Hematopoietic multipotent progenitor cell treated with erythropoietin and hydrocortisone succinate and interleukin-3 and kit ligand, for 6 days (in vitro differentiated cells): ENCODE results near the gene TMEM182.

Source experiments
- DNase-seq: peaks from one replicate; pipeline ENCODE4 v3.0.0-alpha.2; 2015

The TMEM182 gene, protein sequence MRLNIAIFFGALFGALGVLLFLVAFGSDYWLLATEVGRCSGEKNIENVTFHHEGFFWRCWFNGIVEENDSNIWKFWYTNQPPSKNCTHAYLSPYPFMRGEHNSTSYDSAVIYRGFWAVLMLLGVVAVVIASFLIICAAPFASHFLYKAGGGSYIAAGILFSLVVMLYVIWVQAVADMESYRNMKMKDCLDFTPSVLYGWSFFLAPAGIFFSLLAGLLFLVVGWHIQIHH

DNA sequence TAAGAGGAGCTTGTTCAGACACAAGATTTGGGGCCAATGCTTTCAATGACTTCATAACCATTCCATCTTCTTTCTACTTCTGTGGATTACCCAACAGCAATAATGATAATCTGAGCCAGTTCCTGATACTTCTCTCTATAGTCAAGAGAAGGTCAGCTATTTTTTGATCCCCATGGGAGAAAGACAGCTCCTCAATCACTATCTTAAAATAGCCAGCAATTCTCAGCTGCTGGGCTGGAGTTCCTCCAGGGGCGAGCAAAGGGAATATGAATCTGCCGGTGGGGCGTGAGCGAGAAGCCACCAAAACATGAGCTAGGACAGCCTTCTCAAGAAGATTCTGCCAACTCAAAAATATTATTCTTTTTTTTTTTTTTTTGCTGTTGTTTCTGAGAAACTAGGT lies at the start of gene TMEM182:
Gene TMEM182 (plus strand): TSS at position 269 of the 400 bp plus-strand sequence. CDS start 187 bp downstream, outside the sequence.
- DNase-seq: no peak

- no peak for DNase-seq
These were observed 44.4 kb upstream of the TMEM182 start for GRCh38 chr2:102717308-102718018.

GRCh38 chr2:102718387-102719316 lies 43.2 kb upstream of the TMEM182 start:
- no peak for DNase-seq

- DNase-seq: no peak
These were observed 37.8 kb upstream of the TMEM182 start for GRCh38 chr2:102724016-102724490.

DNA sequence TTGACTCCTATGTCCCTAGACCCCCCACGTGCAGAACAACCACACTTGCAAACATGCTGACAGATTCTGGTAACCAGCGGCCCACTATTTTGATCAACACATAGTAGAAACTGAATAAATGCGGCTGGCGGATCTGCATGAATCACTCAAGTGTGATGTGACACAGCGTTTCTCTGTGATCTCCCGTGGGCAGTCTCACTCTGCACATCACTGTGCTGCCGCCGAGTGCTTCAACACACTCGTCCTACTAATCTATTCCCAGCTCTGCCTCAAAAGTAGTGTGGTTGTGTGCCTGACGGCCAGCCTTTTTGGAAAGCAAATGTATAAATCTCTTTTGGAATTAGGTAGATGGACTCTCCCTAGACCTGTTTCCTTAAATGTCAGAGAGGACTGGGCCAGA lies 37.3 kb upstream of the TMEM182 start:
- DNase-seq: no peak

GRCh38 chr2:102726128-102727087 lies 35.4 kb upstream of the TMEM182 start:
- DNase-seq: no peak

DNA sequence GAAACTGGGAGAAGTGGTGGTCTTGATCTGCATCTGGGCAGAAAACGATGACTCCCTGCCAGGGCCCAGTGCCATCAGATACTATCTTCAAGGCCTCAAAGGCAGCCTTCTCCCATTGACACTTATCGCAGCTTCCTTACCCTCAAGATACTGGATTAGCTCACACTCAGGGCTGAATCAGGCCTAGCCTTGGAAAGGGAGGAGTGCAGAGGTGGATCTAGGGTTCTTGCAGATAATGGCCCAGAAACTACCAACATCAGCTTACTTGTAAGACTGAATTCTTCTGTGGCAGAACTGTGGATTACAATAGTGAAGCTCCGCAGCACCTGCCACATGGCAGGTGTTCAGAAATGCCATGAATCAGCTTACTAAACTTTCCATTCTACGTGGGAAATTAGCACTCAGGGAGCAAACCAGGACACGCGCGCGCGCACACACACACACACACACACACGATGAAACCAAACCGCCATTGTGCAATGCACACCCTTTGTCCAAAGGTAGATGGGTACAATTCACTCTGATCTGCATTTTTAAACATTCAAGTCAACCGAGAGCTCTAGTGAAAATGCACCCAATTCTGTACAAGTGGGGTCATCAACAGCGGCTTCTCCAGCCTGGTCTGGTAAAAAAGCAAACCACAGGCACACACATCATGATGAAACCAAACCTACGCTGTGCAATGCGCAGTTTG lies 26.3 kb upstream of the TMEM182 start:
- DNase-seq: peak; percentile 56

DNA sequence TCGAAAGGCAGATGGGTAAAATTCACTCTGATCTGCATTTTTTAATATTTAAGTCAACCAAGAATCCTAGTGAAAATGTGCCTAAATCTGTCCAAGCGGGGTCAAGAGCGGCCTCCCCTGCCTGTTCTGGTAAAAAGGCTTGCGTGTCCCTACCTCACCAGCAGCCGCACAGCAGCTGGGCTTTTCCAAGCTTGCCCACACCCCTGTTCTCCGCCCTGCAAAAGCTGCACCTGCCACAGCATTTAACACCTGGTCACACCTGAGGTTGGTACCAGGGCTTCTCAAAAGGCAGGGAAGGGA lies 25.8 kb upstream of the TMEM182 start:
- no peak for DNase-seq

GRCh38 chr2:102736410-102737409 lies 25.1 kb upstream of the TMEM182 start:
- DNase-seq: peak; percentile 87

DNA sequence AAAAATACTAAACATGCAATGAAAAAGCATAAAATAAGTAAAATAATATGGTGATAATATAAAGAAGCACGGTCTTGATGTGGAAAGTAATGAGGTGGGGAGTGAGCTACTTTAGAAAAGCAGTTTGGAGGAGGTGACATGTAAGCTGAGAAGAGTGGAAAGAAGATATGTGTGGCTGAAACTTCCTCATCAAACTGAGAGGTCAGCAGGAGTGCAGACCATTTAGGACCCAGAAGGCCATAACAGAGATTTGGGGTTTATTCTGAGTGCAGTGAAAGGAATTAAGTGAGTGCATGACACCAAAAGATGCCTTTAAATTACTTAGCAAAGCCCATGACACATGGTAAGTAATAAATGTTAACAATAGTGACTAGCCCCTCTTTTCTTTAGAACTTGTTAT lies 24.4 kb upstream of the TMEM182 start:
- DNase-seq: peak; percentile 6

DNA sequence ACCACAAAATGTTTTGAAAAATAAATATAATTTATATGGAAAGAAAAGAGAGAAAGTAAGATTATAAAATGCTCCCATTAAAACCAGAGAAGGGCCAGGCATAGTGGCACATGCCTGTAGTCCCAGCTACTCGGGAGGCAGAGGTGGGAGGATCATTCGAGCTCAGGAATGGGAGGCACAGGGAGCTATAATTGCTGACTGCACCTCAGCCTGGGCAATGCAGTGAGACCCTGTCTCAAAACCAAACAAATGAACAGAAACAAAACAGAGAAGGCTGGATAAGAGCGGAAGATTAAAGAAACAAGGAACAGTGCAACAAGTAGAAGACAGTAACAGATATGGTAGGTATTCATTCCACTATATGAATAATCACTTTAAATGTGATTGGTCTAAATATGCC lies 18.6 kb upstream of the TMEM182 start:
- DNase-seq: no peak

DNA sequence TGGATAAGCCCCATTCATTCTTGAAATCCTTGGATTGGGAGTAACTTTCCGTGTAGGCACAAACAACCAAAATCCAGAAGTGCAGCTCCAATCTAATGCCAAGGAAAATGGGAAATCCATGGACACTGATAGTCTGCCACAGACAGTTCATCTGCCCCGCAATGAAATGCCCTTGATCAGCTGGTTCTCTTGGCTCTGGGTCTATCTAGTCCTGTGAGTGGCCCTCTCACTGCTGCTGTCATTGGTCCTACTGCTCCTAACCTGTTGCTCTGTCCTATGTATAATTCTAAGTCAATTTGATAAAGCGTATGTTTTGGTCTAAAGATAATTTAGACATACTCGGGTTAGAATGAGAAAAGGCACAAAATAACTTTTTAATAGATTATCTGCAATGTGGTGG lies 13.7 kb upstream of the TMEM182 start:
- no peak for DNase-seq

DNA sequence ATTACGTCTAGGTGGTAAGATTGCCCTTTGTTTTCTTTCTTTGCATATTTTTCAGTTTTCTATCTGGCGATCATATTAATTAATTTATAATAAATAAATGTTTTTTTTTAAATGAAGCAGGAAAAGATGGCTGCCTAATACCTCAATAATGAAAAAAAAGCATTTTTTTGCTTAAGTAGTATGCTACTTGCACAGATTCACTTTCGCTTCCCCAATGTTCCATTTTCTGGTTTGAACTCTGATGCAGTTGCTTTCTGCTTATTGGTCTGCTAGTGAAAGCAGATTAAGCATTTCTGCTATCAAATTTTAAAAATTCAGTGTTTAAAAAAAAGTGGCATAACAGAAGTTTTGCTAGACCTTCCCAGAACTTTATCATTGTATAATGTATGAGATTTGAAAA lies 11.9 kb upstream of the TMEM182 start:
- no peak for DNase-seq

DNA sequence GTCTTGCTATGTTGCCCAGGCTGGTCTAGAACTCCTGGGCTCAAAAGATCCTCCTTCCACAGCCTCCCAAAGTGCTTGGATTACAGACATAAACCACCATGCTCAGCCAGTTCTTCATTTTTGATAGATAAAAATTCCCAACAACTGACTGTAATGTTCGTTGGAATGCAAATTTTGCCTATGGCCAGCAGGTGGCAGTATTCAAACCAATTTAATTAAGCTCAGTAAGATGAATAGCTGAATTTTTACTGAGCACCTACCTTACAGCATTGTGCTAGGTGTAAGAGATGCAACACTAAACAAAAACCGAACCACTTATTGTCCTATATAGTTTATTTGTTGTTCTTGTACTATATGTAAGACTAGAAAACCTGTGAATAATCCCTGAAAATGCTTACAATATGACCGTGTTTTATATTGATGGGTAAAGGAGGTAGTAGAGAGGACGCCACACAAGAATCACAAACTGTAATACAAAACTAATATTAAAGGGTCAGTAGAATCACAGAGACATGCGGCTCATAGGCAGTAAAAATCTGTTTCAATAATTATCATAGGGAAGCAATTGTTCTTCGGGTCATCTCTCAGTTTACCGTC lies 8.2 kb upstream of the TMEM182 start:
- DNase-seq: peak; percentile 83

DNA sequence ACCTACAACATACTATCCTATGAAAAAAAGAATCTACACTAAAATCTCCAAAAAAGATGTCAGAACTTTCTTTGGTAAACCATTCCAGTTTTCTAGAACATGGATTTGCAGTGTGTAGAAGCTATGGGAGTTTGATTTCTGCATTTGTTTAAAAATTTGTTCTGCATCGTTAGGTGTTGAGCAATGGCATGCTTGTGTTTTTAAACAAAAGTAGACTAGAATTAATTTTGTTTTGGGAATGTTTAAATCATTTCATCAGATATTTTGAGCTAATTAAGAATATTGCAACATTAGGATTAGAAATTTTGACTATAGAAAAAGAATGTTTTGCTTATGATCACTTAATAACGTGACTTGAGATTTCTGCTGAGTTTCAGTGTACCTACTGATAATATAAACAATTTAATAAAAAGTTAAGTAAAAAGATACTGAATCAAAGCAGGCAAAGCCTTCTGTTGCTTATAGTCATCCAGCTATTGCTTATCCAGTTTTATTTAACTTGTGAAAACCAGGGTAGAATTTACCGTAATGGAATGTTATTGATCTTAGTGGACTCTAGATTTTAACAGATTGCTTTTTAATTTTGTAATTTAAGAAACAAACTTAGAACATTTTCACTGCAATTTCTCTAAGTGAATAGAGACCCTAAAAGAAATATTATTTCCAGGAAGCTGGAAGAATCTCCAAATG lies 7.2 kb upstream of the TMEM182 start:
- DNase-seq: no peak

DNA sequence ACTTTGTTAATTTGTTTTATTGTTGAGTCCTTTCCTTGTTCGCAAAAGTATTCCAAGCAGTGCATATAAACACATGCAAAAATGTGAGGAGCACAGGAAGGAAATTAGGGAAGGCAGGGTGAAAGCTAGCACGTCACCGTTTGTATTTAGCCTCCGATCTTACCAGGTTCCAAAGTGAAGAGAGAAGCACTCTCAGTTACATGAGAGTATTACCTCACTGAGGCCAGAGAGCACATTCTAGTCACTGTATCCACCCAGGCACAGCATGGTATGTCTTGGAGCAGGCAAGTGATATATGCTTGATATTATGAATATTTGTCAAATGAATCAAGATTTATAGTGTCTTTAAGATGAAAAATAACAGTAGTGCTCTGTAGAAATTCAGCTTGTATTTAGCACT lies 6.5 kb upstream of the TMEM182 start:
- no peak for DNase-seq

GRCh38 chr2:102758439-102758838 lies 3.4 kb upstream of the TMEM182 start:
- no peak for DNase-seq

- DNase-seq: no peak
These were observed 2.3 kb downstream of the TMEM182 start for GRCh38 chr2:102764083-102764482.

DNA sequence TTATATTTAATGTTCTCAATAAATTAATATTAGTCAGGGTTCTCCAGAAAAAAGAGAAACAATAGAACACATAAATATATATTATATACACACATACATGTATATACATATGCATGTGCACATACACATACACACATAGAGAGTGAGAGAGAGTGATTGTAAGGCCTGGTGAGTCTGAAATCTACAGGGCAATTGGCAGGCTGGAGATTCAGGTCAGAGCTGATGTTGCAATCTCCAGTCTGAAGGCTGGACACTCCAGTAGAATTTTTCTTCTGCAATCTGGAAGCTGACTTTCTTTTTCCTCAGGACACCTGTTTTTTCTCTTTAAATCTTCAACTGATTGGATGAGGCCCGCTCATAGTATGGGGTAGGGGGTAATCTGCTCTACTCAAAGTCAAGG lies 3.2 kb downstream of the TMEM182 start:
- no peak for DNase-seq
